ENCODE results near the gene WNT7B.

The WNT7B gene

DNA sequence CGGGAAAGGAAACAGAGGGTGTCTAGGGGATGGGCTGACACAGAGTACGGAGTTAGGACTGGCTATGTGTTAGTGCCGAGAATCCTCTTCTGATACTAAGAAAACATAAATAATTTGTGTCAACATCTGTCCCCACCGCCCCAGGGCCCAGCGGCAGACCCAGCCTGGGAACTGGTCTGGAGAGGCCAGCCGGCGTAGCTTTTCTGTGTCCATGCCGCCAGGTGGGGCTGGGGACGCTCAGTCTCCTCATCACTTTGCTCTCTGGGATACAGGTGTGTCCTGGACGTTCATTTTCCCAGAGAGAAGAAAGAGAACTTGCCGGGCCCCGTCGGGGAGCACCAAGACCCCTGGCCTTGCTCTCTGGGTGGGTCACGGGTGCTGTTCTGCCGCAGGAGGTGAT lies 54.7 kb downstream of the WNT7B start:
- ChIA-PET CTCF (interaction anchor here (0.5 kb wide), 1 partner anchor 30 kb away, joined by 5 read pairs; no protein-coding TSS in a partner anchor), POLR2A (no interaction called here)
- DNase-seq (ENCODE audit: extremely low spot score), result no peak
- no peak for TF ChIP-seq HDGF (IDR thresholded peaks at IDR 0.05; ENCODE audit: borderline replicate concordance)
- no peak for TF ChIP-seq BHLHE40 (IDR thresholded peaks at IDR 0.05; ENCODE audit: borderline replicate concordance)
- TF ChIP-seq TARDBP (IDR thresholded peaks at IDR 0.05), result no peak
- TF ChIP-seq LEF1 (IDR thresholded peaks at IDR 0.05; ENCODE audit: borderline replicate concordance), result no peak
- TF ChIP-seq FOXA1 (IDR thresholded peaks at IDR 0.05), result no peak
- TF ChIP-seq SP1 (IDR thresholded peaks at IDR 0.05), result no peak
- TF ChIP-seq FOXM1 (IDR thresholded peaks at IDR 0.05; ENCODE audit: borderline replicate concordance), result no peak

DNA sequence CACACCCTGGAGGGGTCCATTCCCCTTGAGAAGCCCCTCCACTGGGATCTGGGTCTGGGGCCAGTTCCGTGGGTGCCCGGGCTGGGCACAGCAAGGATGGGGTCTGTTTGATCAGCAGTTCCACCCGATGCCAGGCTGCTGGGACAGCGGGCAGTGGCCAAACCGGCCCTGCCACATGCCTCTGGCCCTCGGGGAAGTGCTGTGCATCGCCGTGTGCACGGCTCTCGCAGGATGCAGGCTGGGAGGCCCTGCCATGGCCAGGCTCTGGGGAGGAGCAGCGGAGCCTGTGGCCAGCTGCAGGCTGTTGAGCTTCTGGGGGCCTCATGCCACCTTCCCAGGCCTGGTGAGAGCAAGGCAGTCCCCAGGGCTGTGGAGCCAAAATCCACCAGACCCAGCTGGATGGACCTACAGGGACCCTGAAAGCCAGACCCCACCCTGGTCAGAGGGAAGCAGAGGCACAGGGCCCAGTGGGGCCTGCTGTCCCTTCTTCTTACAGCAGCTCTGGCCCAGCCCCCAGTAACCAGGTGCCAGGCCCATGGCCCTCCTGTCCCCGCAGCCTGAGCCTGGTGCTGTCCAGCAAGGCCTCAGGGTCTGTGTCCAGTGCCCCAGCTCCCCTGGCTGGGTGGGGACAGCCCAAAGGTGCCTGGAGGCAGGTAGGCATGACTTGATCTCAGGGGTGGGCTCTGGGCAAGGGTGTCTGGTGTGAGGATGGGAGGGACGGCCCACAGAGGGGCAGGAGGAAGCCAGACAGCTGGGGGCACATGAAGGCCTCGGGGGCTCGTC lies 57.3 kb downstream of the WNT7B start:
- no peak for TF ChIP-seq TARDBP (IDR thresholded peaks at IDR 0.05)
- no peak for TF ChIP-seq PKNOX1 (IDR thresholded peaks at IDR 0.05)
- no peak for TF ChIP-seq BHLHE40 (IDR thresholded peaks at IDR 0.05; ENCODE audit: borderline replicate concordance)
- TF ChIP-seq ZNF384 (IDR thresholded peaks at IDR 0.05), result no peak
- TF ChIP-seq SUZ12 (IDR thresholded peaks at IDR 0.05), result no peak
- no peak for TF ChIP-seq NFRKB (IDR thresholded peaks at IDR 0.05)
- TF ChIP-seq FOXA1 (IDR thresholded peaks at IDR 0.05), result no peak
- TF ChIP-seq ELF4 (IDR thresholded peaks at IDR 0.05), result no peak
- no peak for TF ChIP-seq SP1 (IDR thresholded peaks at IDR 0.05)
- TF ChIP-seq CTBP1 (IDR thresholded peaks at IDR 0.05; ENCODE audit: borderline replicate concordance), result no peak
- TF ChIP-seq FOXK2 (IDR thresholded peaks at IDR 0.05), result no peak
- no peak for TF ChIP-seq L3MBTL2 (conservative IDR thresholded peaks at IDR 0.05)
- no peak for TF ChIP-seq HDGF (IDR thresholded peaks at IDR 0.05; ENCODE audit: borderline replicate concordance)
- TF ChIP-seq ARNT (IDR thresholded peaks at IDR 0.05), result no peak
- no peak for TF ChIP-seq LEF1 (IDR thresholded peaks at IDR 0.05; ENCODE audit: borderline replicate concordance)
- TF ChIP-seq FOXM1 (IDR thresholded peaks at IDR 0.05; ENCODE audit: borderline replicate concordance), result no peak
- POLR2A ChIA-PET, result no interaction called here
- CTCF ChIA-PET, result no interaction called here
- no peak for DNase-seq (ENCODE audit: extremely low spot score)

DNA sequence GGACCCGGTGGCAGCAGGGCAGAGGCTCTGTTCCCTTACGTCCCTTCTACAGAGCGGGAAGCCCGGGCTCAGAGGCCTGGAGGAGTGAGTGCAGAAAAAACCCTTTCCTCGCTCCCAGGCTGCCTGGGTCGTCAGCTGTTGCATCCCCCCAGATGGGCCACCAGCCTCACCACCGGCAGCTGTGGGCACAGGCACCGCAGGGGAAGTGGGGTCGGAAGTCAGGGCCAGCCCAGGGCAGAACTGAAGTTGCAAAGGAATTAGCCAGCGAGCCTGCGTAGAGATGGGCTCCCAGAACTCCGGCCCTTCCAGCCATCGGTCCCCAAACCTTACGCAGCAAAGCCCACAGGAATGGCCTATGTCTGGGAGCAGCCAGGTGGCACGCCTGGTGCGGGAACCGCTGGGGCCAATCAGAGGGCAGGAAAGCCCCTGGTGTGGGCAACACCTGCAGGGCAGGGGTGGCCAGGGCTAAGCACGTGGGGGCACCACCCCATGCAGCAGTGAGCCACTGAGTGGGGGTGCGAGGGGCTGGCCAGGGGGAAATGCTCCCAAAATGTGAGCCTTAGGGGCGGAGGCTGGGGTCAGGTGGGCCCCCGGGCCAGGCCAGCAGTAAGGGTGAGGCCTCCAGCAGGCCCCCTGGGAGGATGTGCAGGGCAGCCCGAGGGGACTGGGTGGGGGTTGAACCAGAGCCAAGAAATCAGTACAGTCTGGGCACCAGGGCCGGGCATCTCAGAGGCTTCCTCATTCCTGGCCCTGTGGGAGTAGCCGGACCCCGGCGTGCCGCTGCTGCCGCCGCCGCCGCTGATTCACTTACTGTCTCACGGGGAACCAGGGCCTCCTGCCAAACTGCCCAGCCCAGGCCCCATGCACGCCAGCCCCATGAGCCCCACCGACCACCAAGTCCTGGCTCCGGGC lies 58.2 kb downstream of the WNT7B start:
- POLR2A ChIA-PET, result no interaction called here
- CTCF ChIA-PET, result no interaction called here
- no peak for DNase-seq (ENCODE audit: extremely low spot score)
- TF ChIP-seq SP1 (IDR thresholded peaks at IDR 0.05), result no peak
- no peak for TF ChIP-seq NFRKB (IDR thresholded peaks at IDR 0.05)
- no peak for TF ChIP-seq ZNF384 (IDR thresholded peaks at IDR 0.05)
- no peak for TF ChIP-seq ELF4 (IDR thresholded peaks at IDR 0.05)
- no peak for TF ChIP-seq TARDBP (IDR thresholded peaks at IDR 0.05)

DNA sequence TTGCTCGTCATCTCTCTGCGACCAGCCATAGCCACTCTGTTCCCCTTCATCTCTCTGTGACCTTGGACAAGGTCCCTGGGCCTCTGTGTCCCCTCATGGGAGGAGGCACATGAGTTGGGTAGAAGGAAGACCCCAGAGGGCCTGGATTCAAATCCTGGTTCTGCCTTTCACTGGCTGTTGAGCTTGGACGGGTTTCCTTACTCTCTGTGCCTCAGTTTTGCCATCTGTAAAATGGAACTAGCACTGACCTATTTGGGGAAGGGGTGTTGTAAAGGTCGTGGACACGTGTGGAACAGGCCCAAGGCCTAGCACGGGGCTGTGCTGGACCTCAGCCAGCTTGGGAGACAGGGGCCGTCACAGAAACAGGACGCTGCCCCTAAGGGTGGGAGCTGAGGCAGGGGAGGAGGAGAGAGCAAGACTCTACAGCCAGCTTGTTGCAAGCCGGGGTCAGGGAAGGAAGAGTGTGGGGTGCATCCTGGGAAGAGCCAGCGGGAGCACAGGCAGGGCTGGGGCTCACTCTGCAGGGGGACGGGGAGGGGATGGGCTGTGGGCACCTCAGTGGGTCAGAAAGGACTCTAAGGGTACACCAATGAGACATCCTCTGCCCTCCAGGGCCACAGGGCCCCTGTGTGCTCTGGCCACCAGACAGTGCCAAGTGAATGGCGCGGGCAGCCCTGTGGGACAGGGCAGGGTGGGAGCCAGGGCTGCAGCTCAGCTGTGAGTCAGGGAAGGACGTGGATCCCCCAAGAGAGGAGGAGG lies 59.1 kb downstream of the WNT7B start:
- DNase-seq (ENCODE audit: extremely low spot score), result no peak

GRCh38 chr22:45917146-45917545 lies 59.8 kb downstream of the WNT7B start:
- TF ChIP-seq SP1 (IDR thresholded peaks at IDR 0.05) (no peak), ELF4 (IDR thresholded peaks at IDR 0.05) (no peak), FOXM1 (IDR thresholded peaks at IDR 0.05; ENCODE audit: borderline replicate concordance) (no peak), FOXK2 (IDR thresholded peaks at IDR 0.05) (no peak), ARNT (IDR thresholded peaks at IDR 0.05) (no peak), BHLHE40 (IDR thresholded peaks at IDR 0.05; ENCODE audit: borderline replicate concordance) (no peak)
- CTCF ChIA-PET, result no interaction called here
- POLR2A ChIA-PET, result no interaction called here

More for the DNA sequence above, 59.1 kb downstream of the WNT7B start:
- CTCF ChIA-PET, result no interaction called here
- TF ChIP-seq NFRKB (IDR thresholded peaks at IDR 0.05), result no peak
- no peak for TF ChIP-seq TARDBP (IDR thresholded peaks at IDR 0.05)
- TF ChIP-seq ELF4 (IDR thresholded peaks at IDR 0.05), result no peak
- no peak for TF ChIP-seq FOXA1 (IDR thresholded peaks at IDR 0.05)
- TF ChIP-seq L3MBTL2 (conservative IDR thresholded peaks at IDR 0.05), result no peak
- TF ChIP-seq CTBP1 (IDR thresholded peaks at IDR 0.05; ENCODE audit: borderline replicate concordance), result no peak
- no peak for TF ChIP-seq BHLHE40 (IDR thresholded peaks at IDR 0.05; ENCODE audit: borderline replicate concordance)
- no peak for TF ChIP-seq HDGF (IDR thresholded peaks at IDR 0.05; ENCODE audit: borderline replicate concordance)
- POLR2A ChIA-PET, result no interaction called here

GRCh38 chr22:45916515-45916914 lies 60.4 kb downstream of the WNT7B start:
- ChIA-PET CTCF (no interaction called here), POLR2A (no interaction called here)
- no peak for DNase-seq (ENCODE audit: extremely low spot score)
- TF ChIP-seq ARNT (IDR thresholded peaks at IDR 0.05), result no peak
- no peak for TF ChIP-seq FOXA1 (IDR thresholded peaks at IDR 0.05)
- TF ChIP-seq FOXM1 (IDR thresholded peaks at IDR 0.05; ENCODE audit: borderline replicate concordance), result no peak
- no peak for TF ChIP-seq FOXK2 (IDR thresholded peaks at IDR 0.05)
- no peak for TF ChIP-seq TARDBP (IDR thresholded peaks at IDR 0.05)
- no peak for TF ChIP-seq NFRKB (IDR thresholded peaks at IDR 0.05)
- no peak for TF ChIP-seq ELF4 (IDR thresholded peaks at IDR 0.05)
- no peak for TF ChIP-seq HDGF (IDR thresholded peaks at IDR 0.05; ENCODE audit: borderline replicate concordance)
- no peak for TF ChIP-seq ZNF384 (IDR thresholded peaks at IDR 0.05)
- no peak for TF ChIP-seq SUZ12 (IDR thresholded peaks at IDR 0.05)
- TF ChIP-seq L3MBTL2 (conservative IDR thresholded peaks at IDR 0.05), result no peak
- no peak for TF ChIP-seq BHLHE40 (IDR thresholded peaks at IDR 0.05; ENCODE audit: borderline replicate concordance)
- no peak for TF ChIP-seq SP1 (IDR thresholded peaks at IDR 0.05)
- no peak for TF ChIP-seq LEF1 (IDR thresholded peaks at IDR 0.05; ENCODE audit: borderline replicate concordance)
- TF ChIP-seq CTBP1 (IDR thresholded peaks at IDR 0.05; ENCODE audit: borderline replicate concordance), result no peak
- TF ChIP-seq PKNOX1 (IDR thresholded peaks at IDR 0.05), result no peak

More at GRCh38 chr22:45917146-45917545, 59.8 kb downstream of the WNT7B start:
- no peak for DNase-seq (ENCODE audit: extremely low spot score)

All from HEK293T (cell line).